Epithelial cell of esophagus (primary cell): ENCODE measurements around the gene ZNF460.

Experiments used
- DNase-seq: peaks from one replicate; pipeline ENCODE4 v3.0.0; 2010; ENCODE audit warnings: low read depth
- H3K4me3 ChIP-seq: 2 replicates; pipeline ENCODE4 v1.5.1; 2011; ENCODE audit warnings: mild to moderate bottlenecking, low read length, control low read depth
- CTCF ChIP-seq: IDR thresholded peaks from 2 replicates; pipeline ENCODE4 v1.5.1; 2011; ENCODE audit warnings: low read depth, mild to moderate bottlenecking, low read length, control low read depth, inconsistent platforms; ENCODE audit not compliant: insufficient read depth; ENCODE audit errors: missing control alignments

Gene ZNF460

GRCh38 chr19:57293719-57294118, 13.4 kb downstream of the ZNF460 start:
- no peak for TF ChIP-seq CTCF
- DNase-seq = no peak
- H3K4me3 ChIP-seq = no peak overlapping the region

- no peak overlapping the region for H3K4me3 ChIP-seq
- peak; percentile 26 for TF ChIP-seq CTCF
- DNase-seq = peak; percentile 99
Observed at GRCh38 chr19:57302020-57302465, 21.8 kb downstream of the ZNF460 start.

- no peak for DNase-seq
- TF ChIP-seq CTCF = no peak
- H3K4me3 ChIP-seq = no peak overlapping the region
Observed at GRCh38 chr19:57302727-57303401, 22.6 kb downstream of the ZNF460 start.

- peak; percentile 85 for DNase-seq
Observed at GRCh38 chr19:57305056-57305455, 24.8 kb downstream of the ZNF460 start.

GRCh38 chr19:57308514-57308913, 28.2 kb downstream of the ZNF460 start:
- DNase-seq = no peak
- no peak for TF ChIP-seq CTCF
- H3K4me3 ChIP-seq = no peak overlapping the region

More at GRCh38 chr19:57305056-57305455, 24.8 kb downstream of the ZNF460 start:
- no peak for TF ChIP-seq CTCF
- no peak overlapping the region for H3K4me3 ChIP-seq

GRCh38 chr19:57310792-57311191, 30.5 kb downstream of the ZNF460 start:
- H3K4me3 ChIP-seq = no peak overlapping the region
- no peak for TF ChIP-seq CTCF
- DNase-seq = no peak

- no peak for DNase-seq
Observed at GRCh38 chr19:57314146-57314545, 33.9 kb downstream of the ZNF460 start.

More at GRCh38 chr19:57314146-57314545, 33.9 kb downstream of the ZNF460 start:
- H3K4me3 ChIP-seq = no peak overlapping the region
- no peak for TF ChIP-seq CTCF
